Central memory CD8-positive, alpha-beta T cell (primary cell): ENCODE measurements around the gene EFCAB8.
A peak's percentile ranks its signal among the peaks of the same experiment; 100 is the strongest.
"Not testable (repeated sequence)": the region's sequence is repeated elsewhere in the genome, so short reads cannot be mapped to it uniquely, and the experiment has no call there.

Source experiments
- ATAC-seq: fragments of 150-1000 bp; cut with Tn5 transposase; replicated peaks from 2 replicates; pipeline ENCODE4 v1.10.0; 2022; ENCODE audit warnings: mild to moderate bottlenecking, moderate FRiP score, moderate number of reproducible peaks; ENCODE audit not compliant: poor library complexity, severe bottlenecking; ENCODE audit errors: extremely low read depth
- DNase-seq, 2 donors: peaks; one replicate each; pipeline ENCODE4 v3.0.0; 2021; ENCODE audit warnings: low spot score in 2 of 2
- H3K27ac Mint-ChIP-seq: one replicate; pipeline ENCODE4 v1.8.0; 2022; ENCODE audit warnings: low read depth, mild to moderate bottlenecking, moderate library complexity, mixed read lengths
- H3K27me3 Mint-ChIP-seq: one replicate; pipeline ENCODE4 v1.8.0; 2022; ENCODE audit warnings: mixed read lengths
- H3K36me3 Mint-ChIP-seq: one replicate; pipeline ENCODE4 v1.8.0; 2022; ENCODE audit warnings: mild to moderate bottlenecking, moderate library complexity, mixed read lengths; ENCODE audit not compliant: insufficient read depth
- H3K4me1 Mint-ChIP-seq: one replicate; pipeline ENCODE4 v1.8.0; 2022; ENCODE audit warnings: mixed read lengths
- H3K4me3 Mint-ChIP-seq: one replicate; pipeline ENCODE4 v1.8.0; 2022; ENCODE audit warnings: mild to moderate bottlenecking, moderate library complexity, mixed read lengths
- H3K9me3 Mint-ChIP-seq: one replicate; pipeline ENCODE4 v1.8.0; 2022; ENCODE audit warnings: mixed read lengths

The EFCAB8 gene

GRCh38 chr20:32930701-32931100, 72.0 kb downstream of the EFCAB8 start:
- H3K27ac Mint-ChIP-seq = no peak overlapping the region
- H3K9me3 Mint-ChIP-seq = no peaks in the 10 kb centered on the region
- H3K27me3 Mint-ChIP-seq = no peaks in the 10 kb centered on the region
- no peaks in the 10 kb centered on the region for H3K4me1 Mint-ChIP-seq
- H3K36me3 Mint-ChIP-seq = no peaks in the 10 kb centered on the region
- no peak for DNase-seq
- H3K4me3 Mint-ChIP-seq = no peak overlapping the region
- ATAC-seq = no peak

DNA sequence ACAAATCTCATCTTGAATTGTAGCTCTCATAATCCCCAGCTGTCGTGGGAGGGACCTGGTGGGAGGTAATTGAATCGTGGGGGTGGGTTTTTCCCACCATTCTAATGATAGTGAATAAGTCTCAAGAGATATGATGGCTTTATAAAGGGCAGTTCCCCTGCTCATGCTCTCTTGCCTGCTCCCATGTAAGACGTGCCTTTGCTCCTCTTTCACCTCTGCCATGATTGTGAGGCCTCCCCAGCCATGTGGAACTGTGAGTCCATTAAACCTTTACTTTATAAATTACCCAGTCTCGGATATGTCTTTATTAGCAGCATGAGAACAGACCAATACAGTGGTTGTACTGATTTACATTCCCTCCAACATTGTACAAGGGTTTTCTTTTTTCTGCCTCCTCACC, 75.9 kb downstream of the EFCAB8 start:
- no peak overlapping the region for H3K27ac Mint-ChIP-seq
- ATAC-seq (no peak), DNase-seq (no peak)
- H3K9me3 Mint-ChIP-seq = no peaks in the 10 kb centered on the region
- no peaks in the 10 kb centered on the region for H3K36me3 Mint-ChIP-seq
- H3K4me3 Mint-ChIP-seq = no peak overlapping the region
- no peaks in the 10 kb centered on the region for H3K4me1 Mint-ChIP-seq
- H3K27me3 Mint-ChIP-seq = peaks cover 10% of the 10 kb centered on the region

GRCh38 chr20:32941155-32941885, 82.6 kb downstream of the EFCAB8 start:
- peaks cover 11% of the 10 kb centered on the region for H3K4me1 Mint-ChIP-seq
- no peaks in the 10 kb centered on the region for H3K9me3 Mint-ChIP-seq
- H3K27me3 Mint-ChIP-seq = peaks cover 14% of the 10 kb centered on the region
- no peaks in the 10 kb centered on the region for H3K36me3 Mint-ChIP-seq
- H3K4me3 Mint-ChIP-seq = no peak overlapping the region
- DNase-seq = no peak
- ATAC-seq = no peak
- H3K27ac Mint-ChIP-seq = no peak overlapping the region

DNA sequence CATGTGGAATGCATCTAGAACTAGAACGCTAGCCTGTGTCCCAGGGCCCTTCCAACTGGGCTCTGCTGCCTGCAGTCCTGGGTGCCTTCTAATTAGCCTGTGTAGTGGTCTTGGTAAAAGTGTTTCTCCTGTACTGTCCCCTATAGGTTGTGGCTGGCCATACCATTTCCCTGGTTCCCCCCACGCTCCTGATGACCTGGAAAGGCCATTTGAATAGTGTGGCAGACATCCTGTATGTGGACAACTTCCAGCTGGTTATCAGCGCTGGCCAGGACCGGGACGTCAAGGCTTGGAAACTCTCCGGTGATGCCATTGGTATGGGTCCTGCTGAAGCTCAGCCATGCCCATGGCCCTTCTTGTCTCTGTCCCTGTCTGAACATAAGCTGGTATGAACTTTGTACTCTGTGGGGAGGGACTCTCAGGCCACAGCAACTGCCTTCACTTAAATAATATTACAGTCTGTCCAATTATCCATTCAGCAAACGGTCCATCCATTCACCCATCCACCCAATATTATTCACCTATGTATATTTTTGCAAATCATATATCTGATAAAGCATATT, 84.8 kb downstream of the EFCAB8 start:
- no peak for ATAC-seq
- Mint-ChIP-seq H3K4me3 (no peak overlapping the region), H3K36me3 (no peaks in the 10 kb centered on the region), H3K4me1 (peaks cover 17% of the 10 kb centered on the region), H3K27me3 (peaks cover 14% of the 10 kb centered on the region), H3K27ac (no peak overlapping the region), H3K9me3 (no peaks in the 10 kb centered on the region)
- DNase-seq = no peak

GRCh38 chr20:32945710-32946221, 87.0 kb downstream of the EFCAB8 start:
- peak; percentile 72 for ATAC-seq
- H3K27ac Mint-ChIP-seq = no peak overlapping the region

DNA sequence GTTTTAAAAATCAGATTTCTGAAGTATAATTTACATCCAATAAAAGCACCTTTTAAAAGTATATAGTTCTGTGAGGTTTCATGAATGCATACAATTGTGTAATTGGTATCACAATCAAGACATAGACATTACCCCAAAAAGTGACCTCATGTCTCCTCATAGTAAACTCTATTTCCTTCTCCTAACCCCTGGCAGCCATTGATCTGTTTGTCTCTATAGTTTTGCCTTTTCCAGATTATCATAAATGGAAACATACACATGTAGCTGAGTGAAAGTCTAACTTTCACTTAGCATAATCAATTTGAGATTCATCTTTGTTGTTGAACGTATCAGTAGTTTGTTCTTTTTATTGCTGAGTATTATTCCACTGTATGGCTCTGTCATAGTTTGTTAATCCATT, 87.9 kb downstream of the EFCAB8 start:
- H3K36me3 Mint-ChIP-seq = peaks cover 1% of the 10 kb centered on the region
- ATAC-seq (no peak), DNase-seq (no peak)
- no peaks in the 10 kb centered on the region for H3K9me3 Mint-ChIP-seq
- H3K4me1 Mint-ChIP-seq = peaks cover 17% of the 10 kb centered on the region
- no peak overlapping the region for H3K27ac Mint-ChIP-seq
- no peaks in the 10 kb centered on the region for H3K27me3 Mint-ChIP-seq
- H3K4me3 Mint-ChIP-seq = no peak overlapping the region

More at GRCh38 chr20:32945710-32946221, 87.0 kb downstream of the EFCAB8 start:
- Mint-ChIP-seq H3K4me1 (peaks cover 17% of the 10 kb centered on the region), H3K4me3 (no peak overlapping the region), H3K36me3 (peaks cover 1% of the 10 kb centered on the region), H3K27me3 (no peaks in the 10 kb centered on the region), H3K9me3 (no peaks in the 10 kb centered on the region)
- DNase-seq = no peak

- not testable (repeated sequence) for ATAC-seq, H3K27me3 Mint-ChIP-seq, DNase-seq, H3K4me3 Mint-ChIP-seq, H3K9me3 Mint-ChIP-seq, H3K36me3 Mint-ChIP-seq
- H3K27ac Mint-ChIP-seq = peak overlapping the region; percentile 57
- peaks cover 14% of the 10 kb centered on the region for H3K4me1 Mint-ChIP-seq
Measured at GRCh38 chr20:32950539-32950938, 91.8 kb downstream of the EFCAB8 start.

- Mint-ChIP-seq H3K27ac (no peak overlapping the region), H3K4me3 (no peak overlapping the region), H3K4me1 (peaks cover 10% of the 10 kb centered on the region)
Measured at GRCh38 chr20:32957459-32957858, 98.7 kb downstream of the EFCAB8 start.

GRCh38 chr20:32958574-32958973, 99.9 kb downstream of the EFCAB8 start:
- Mint-ChIP-seq H3K4me3 (no peak overlapping the region), H3K9me3 (peaks cover 15% of the 10 kb centered on the region), H3K36me3 (peaks cover 4% of the 10 kb centered on the region), H3K4me1 (peaks cover 12% of the 10 kb centered on the region), H3K27me3 (no peaks in the 10 kb centered on the region), H3K27ac (no peak overlapping the region)
- ATAC-seq = no peak
- no peak for DNase-seq

More at GRCh38 chr20:32957459-32957858, 98.7 kb downstream of the EFCAB8 start:
- peaks cover 15% of the 10 kb centered on the region for H3K9me3 Mint-ChIP-seq
- DNase-seq = no peak
- H3K27me3 Mint-ChIP-seq = no peaks in the 10 kb centered on the region
- no peak for ATAC-seq
- peaks cover 4% of the 10 kb centered on the region for H3K36me3 Mint-ChIP-seq

GRCh38 chr20:32959351-32960221, 100.9 kb downstream of the EFCAB8 start:
- Mint-ChIP-seq H3K4me1 (peaks cover 17% of the 10 kb centered on the region), H3K9me3 (peaks cover 15% of the 10 kb centered on the region), H3K36me3 (peaks cover 3% of the 10 kb centered on the region), H3K27ac (peak overlapping the region; percentile 20), H3K4me3 (no peak overlapping the region), H3K27me3 (no peaks in the 10 kb centered on the region)
- ATAC-seq (no peak), DNase-seq (no peak)

DNA sequence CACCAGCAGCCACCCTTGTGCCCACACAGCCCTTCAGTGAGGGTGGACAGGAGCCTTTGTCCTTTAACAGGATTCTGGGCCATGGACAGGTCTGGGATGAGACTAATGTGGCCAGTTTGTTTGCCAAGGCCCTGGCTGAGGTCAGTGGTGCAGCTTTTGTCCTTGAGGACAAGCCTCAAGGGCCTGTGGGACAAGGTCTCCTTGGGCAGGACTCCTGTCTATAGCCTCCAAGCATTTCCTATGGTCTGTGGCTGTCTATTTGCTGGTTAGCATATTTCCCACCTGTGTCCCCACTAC, 101.4 kb downstream of the EFCAB8 start:
- no peak overlapping the region for H3K4me3 Mint-ChIP-seq
- no peaks in the 10 kb centered on the region for H3K27me3 Mint-ChIP-seq
- peaks cover 15% of the 10 kb centered on the region for H3K9me3 Mint-ChIP-seq
- H3K4me1 Mint-ChIP-seq = peaks cover 21% of the 10 kb centered on the region
- peaks cover 2% of the 10 kb centered on the region for H3K36me3 Mint-ChIP-seq
- H3K27ac Mint-ChIP-seq = no peak overlapping the region
- no peak for ATAC-seq
- DNase-seq = no peak

GRCh38 chr20:32960849-32961731, 102.4 kb downstream of the EFCAB8 start:
- H3K27me3 Mint-ChIP-seq = no peaks in the 10 kb centered on the region
- no peak for DNase-seq
- no peak for ATAC-seq
- H3K9me3 Mint-ChIP-seq = peaks cover 15% of the 10 kb centered on the region
- H3K27ac Mint-ChIP-seq = no peak overlapping the region
- peaks cover 28% of the 10 kb centered on the region for H3K4me1 Mint-ChIP-seq
- peaks cover 2% of the 10 kb centered on the region for H3K36me3 Mint-ChIP-seq
- no peak overlapping the region for H3K4me3 Mint-ChIP-seq
